ENCODE measurements around the gene RXRB. TPM values are rescaled to one million over a fixed set of nuclear protein-coding genes. Genes with fewer than 3 reads are reported as not detected.

RXRB gene
- polyA plus RNA-seq, 2 of the 4 experiments (the other 2 are of a cell fraction) = 15.6 to 20.3 TPM

DNA sequence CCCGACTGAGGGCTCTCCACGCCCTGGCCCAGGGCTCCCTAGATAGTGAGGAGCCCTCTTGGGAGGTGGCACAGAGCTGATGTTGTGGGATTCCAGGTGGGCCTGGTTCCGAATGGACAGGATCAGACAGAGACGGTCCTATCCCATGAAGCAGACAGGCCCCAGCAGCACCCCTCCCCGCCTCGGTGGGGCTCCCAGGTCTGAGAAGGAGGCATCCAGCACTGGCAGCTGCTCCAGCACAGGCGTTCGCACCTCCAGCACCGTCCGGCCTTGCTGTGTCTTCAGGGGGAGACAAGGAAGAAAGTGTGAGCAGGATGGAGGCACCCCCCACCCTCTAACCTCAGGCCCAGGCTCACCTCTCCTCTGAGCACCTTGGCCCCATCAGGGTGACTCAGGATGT, 36.9 kb downstream of the RXRB start:
- FAIRE-seq = no peak

DNA sequence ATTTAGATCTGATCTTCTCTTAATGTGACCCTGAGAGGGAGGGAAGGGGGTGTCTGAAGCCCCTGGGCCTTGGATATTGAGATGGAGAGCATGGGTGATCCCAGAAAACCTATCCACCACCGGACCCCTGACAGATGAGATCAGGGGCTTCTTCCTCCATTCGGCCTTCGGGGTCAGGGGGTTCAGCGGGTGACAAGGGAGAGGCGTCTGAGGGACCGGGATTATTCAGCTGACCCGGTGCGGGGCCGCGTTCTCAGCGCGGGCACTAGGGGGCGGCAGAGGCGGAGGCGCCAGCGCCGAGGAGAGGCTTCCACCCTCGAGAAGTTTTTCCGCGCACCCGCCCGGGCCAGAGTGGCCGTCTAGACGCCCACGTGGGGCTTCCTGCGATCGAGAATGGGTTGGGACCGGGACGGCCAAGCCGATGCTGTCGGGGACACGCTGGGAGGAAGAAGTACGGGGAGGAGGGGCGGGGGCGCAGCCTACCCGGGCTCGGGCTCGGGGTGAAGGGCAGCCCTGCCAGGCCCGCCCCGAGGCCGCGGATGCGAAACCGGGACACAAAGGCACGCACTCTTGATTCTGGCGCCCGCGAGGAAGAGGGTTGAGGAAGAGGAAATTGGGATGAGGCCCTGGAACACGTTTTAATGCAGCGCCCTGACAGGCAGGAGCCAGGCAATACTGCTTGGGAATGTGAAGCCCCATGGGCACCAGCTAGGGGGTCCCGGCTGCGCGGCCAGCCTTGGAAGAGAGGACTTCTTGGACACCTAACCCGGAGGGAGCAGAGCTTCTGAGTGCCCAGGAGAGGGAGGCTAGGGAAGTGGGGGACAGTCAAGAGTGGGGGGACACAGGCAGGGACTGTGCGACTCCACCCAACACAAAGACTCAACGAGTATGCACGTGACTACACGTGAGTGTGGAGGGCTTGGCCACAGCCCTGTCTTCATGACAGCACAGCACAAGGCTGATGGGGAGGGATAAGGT, 38.8 kb downstream of the RXRB start:
- FAIRE-seq (no peak), DNase-seq (ENCODE audit: low read depth in 1 of 2, low spot score in 1 of 2) (peak; percentile 37 to 74), ATAC-seq (peak; percentile 87 to 94)
- WGBS (ENCODE audit: missing lambda C conversion rate) = 27% methylated on average over 15 of the region's 58 CpGs
- TF ChIP-seq PHF8 (IDR thresholded peaks at IDR 0.05; ENCODE audit: borderline replicate concordance, low read depth) = no peak
- TF ChIP-seq, protein P1, sequence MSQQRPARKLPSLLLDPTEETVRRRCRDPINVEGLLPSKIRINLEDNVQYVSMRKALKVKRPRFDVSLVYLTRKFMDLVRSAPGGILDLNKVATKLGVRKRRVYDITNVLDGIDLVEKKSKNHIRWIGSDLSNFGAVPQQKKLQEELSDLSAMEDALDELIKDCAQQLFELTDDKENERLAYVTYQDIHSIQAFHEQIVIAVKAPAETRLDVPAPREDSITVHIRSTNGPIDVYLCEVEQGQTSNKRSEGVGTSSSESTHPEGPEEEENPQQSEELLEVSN (IDR thresholded peaks at IDR 0.05; ENCODE audit: borderline replicate concordance, low read depth) = peak; percentile 44; the same call in 1 of the 2 replicates
- TF ChIP-seq, protein P2, sequence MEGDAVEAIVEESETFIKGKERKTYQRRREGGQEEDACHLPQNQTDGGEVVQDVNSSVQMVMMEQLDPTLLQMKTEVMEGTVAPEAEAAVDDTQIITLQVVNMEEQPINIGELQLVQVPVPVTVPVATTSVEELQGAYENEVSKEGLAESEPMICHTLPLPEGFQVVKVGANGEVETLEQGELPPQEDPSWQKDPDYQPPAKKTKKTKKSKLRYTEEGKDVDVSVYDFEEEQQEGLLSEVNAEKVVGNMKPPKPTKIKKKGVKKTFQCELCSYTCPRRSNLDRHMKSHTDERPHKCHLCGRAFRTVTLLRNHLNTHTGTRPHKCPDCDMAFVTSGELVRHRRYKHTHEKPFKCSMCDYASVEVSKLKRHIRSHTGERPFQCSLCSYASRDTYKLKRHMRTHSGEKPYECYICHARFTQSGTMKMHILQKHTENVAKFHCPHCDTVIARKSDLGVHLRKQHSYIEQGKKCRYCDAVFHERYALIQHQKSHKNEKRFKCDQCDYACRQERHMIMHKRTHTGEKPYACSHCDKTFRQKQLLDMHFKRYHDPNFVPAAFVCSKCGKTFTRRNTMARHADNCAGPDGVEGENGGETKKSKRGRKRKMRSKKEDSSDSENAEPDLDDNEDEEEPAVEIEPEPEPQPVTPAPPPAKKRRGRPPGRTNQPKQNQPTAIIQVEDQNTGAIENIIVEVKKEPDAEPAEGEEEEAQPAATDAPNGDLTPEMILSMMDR (IDR thresholded peaks at IDR 0.05) = peak; percentile 72
- TF ChIP-seq RAD21 (conservative IDR thresholded peaks at IDR 0.05 in 1 of 2, IDR thresholded peaks at IDR 0.05 in 1 of 2) = peak; percentile 35 to 55; a peak in 3 of 5 replicates
- TF ChIP-seq CEBPB (IDR thresholded peaks at IDR 0.05) = no peak
- peak; percentile 79 for TF ChIP-seq SMC3 (IDR thresholded peaks at IDR 0.05)
- no peak for TF ChIP-seq RARB (CRISPR knock-in tag; IDR thresholded peaks at IDR 0.05)
- TF ChIP-seq RNF2 (IDR thresholded peaks at IDR 0.05; ENCODE audit: borderline replicate concordance, low read depth) = 0 out of 2 replicates have a peak, but pooled peaks have one; percentile 23
- TF ChIP-seq, protein P3, sequence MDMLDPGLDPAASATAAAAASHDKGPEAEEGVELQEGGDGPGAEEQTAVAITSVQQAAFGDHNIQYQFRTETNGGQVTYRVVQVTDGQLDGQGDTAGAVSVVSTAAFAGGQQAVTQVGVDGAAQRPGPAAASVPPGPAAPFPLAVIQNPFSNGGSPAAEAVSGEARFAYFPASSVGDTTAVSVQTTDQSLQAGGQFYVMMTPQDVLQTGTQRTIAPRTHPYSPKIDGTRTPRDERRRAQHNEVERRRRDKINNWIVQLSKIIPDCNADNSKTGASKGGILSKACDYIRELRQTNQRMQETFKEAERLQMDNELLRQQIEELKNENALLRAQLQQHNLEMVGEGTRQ (IDR thresholded peaks at IDR 0.05) = 0 out of 2 replicates have a peak, but pooled peaks have one; percentile 14
- peak overlapping the region; percentile 78 to 91 for H3K27ac ChIP-seq
- H3K4me2 ChIP-seq = peak overlapping the region; percentile 86
- peaks cover 14% of the 10 kb centered on the region; the same call in 2 of the 3 replicates for H3K4me1 ChIP-seq
- no peaks in the 10 kb centered on the region for H3K9me3 ChIP-seq
- ChIA-PET CTCF (interaction anchor here (0.7 to 5.2 kb wide), 18 partner anchors 8 to 159 kb away, joined by 3 to 39 read pairs (median 4); no protein-coding TSS in a partner anchor), POLR2A (no interaction called here)
- H3K4me3 ChIP-seq = peak overlapping the region; percentile 49

More for the DNA sequence above, 36.9 kb downstream of the RXRB start:
- CTCF ChIA-PET = interaction anchor here (0.9 to 5.0 kb wide), 6 partner anchors 9 to 325 kb away, joined by 3 to 31 read pairs (median 5); partner anchors contain the start of gene TAP2
- Histone ChIP-seq H3K4me2 (no peak overlapping the region), H3K4me3 (no peak overlapping the region), H3K27ac (no peak overlapping the region), H3K4me1 (peaks cover 14% of the 10 kb centered on the region; the same call in 2 of the 3 replicates), H3K9me3 (no peaks in the 10 kb centered on the region)
- ATAC-seq (no peak), DNase-seq (ENCODE audit: low read depth in 1 of 2, low spot score in 1 of 2) (no peak)
- POLR2A ChIA-PET = no interaction called here
- WGBS (ENCODE audit: missing lambda C conversion rate) = no CpG with 5 or more reads among the region's 10 CpGs
- TF ChIP-seq, protein P2 (IDR thresholded peaks at IDR 0.05) = no peak
- no peak for TF ChIP-seq HEYL (CRISPR knock-in tag; IDR thresholded peaks at IDR 0.05)
- TF ChIP-seq SMC3 (IDR thresholded peaks at IDR 0.05) = no peak
- TF ChIP-seq PHF8 (IDR thresholded peaks at IDR 0.05; ENCODE audit: borderline replicate concordance, low read depth) = no peak
- no peak for TF ChIP-seq KDM5A (IDR thresholded peaks at IDR 0.05)
- TF ChIP-seq CHD4 (IDR thresholded peaks at IDR 0.05; ENCODE audit: borderline replicate concordance) = no peak
- no peak for TF ChIP-seq RCOR1 (IDR thresholded peaks at IDR 0.05; ENCODE audit: low read depth, low read length)
- TF ChIP-seq RAD21 (conservative IDR thresholded peaks at IDR 0.05 in 1 of 2, IDR thresholded peaks at IDR 0.05 in 1 of 2) = no peak
- TF ChIP-seq EHF (CRISPR knock-in tag; IDR thresholded peaks at IDR 0.05) = no peak
- no peak for TF ChIP-seq ZSCAN20 (CRISPR knock-in tag; IDR thresholded peaks at IDR 0.05)
- no peak for TF ChIP-seq TP53 (CRISPR knock-in tag; IDR thresholded peaks at IDR 0.05)
- TF ChIP-seq ZC3H11A (IDR thresholded peaks at IDR 0.05) = no peak
- TF ChIP-seq, protein P4, sequence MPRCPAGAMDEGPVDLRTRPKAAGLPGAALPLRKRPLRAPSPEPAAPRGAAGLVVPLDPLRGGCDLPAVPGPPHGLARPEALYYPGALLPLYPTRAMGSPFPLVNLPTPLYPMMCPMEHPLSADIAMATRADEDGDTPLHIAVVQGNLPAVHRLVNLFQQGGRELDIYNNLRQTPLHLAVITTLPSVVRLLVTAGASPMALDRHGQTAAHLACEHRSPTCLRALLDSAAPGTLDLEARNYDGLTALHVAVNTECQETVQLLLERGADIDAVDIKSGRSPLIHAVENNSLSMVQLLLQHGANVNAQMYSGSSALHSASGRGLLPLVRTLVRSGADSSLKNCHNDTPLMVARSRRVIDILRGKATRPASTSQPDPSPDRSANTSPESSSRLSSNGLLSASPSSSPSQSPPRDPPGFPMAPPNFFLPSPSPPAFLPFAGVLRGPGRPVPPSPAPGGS (IDR thresholded peaks at IDR 0.05) = no peak
- no peak for TF ChIP-seq MAFK (IDR thresholded peaks at IDR 0.05; ENCODE audit: partially characterized antibody)
- TF ChIP-seq EHMT2 (IDR thresholded peaks at IDR 0.05; ENCODE audit: low read depth) = no peak
- TF ChIP-seq MYC (IDR thresholded peaks at IDR 0.05; ENCODE audit: borderline replicate concordance, low read length) = no peak
- TF ChIP-seq, protein P5, sequence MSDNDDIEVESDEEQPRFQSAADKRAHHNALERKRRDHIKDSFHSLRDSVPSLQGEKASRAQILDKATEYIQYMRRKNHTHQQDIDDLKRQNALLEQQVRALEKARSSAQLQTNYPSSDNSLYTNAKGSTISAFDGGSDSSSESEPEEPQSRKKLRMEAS (IDR thresholded peaks at IDR 0.05) = no peak
- TF ChIP-seq POLR2AphosphoS2 (conservative IDR thresholded peaks at IDR 0.05; ENCODE audit: low read length) = no peak
- TF ChIP-seq FOSB (CRISPR knock-in tag; IDR thresholded peaks at IDR 0.05) = no peak

Measured in A549 (cell line).